CD4-positive, alpha-beta T cell treated with Interleukin-17A for 1 hour (primary cell): Measurements from ENCODE around the gene MYO7A.
A peak's percentile ranks its signal among the peaks of the same experiment; 100 is the strongest.

ENCODE experiments used
- DNase-seq: peaks from one replicate; pipeline ENCODE4 v3.0.0-alpha.2; 2020

Gene MYO7A

GRCh38 chr11:77188633-77189491 is 60.8 kb downstream of the MYO7A start:
- DNase-seq, result no peak

GRCh38 chr11:77189588-77190210 is 61.7 kb downstream of the MYO7A start:
- no peak for DNase-seq

GRCh38 chr11:77190331-77191075 is 62.5 kb downstream of the MYO7A start:
- no peak for DNase-seq

GRCh38 chr11:77191429-77191822 is 63.4 kb downstream of the MYO7A start:
- DNase-seq, result no peak

- DNase-seq, result peak; percentile 46
Observed at GRCh38 chr11:77191823-77192495, 63.9 kb downstream of the MYO7A start.

- DNase-seq, result no peak
Observed at GRCh38 chr11:77193167-77193566, 65.1 kb downstream of the MYO7A start.

- no peak for DNase-seq
Observed at GRCh38 chr11:77193911-77194830, 66.1 kb downstream of the MYO7A start.

GRCh38 chr11:77195071-77195755 is 67.2 kb downstream of the MYO7A start:
- DNase-seq, result no peak

- DNase-seq, result no peak
Observed at GRCh38 chr11:77196961-77197360, 68.9 kb downstream of the MYO7A start.

GRCh38 chr11:77197626-77198320 is 69.7 kb downstream of the MYO7A start:
- DNase-seq, result no peak

- DNase-seq, result no peak
Observed at GRCh38 chr11:77198440-77198849, 70.4 kb downstream of the MYO7A start.

GRCh38 chr11:77199137-77199745 is 71.2 kb downstream of the MYO7A start:
- DNase-seq, result no peak

- DNase-seq, result no peak
Observed at GRCh38 chr11:77200351-77201268, 72.6 kb downstream of the MYO7A start.

- no peak for DNase-seq
Observed at GRCh38 chr11:77201370-77201769, 73.3 kb downstream of the MYO7A start.

GRCh38 chr11:77201991-77202841 is 74.2 kb downstream of the MYO7A start:
- no peak for DNase-seq

GRCh38 chr11:77202941-77203900 is 75.2 kb downstream of the MYO7A start:
- no peak for DNase-seq
